ENCODE data around the gene AKAP5.

GRCh38 chr14:64463195-64463594, 2.1 kb upstream of the AKAP5 start:
- no peak for TF ChIP-seq CTCF (IDR thresholded peaks at IDR 0.05)
- no peak for TF ChIP-seq ZFX (IDR thresholded peaks at IDR 0.05; ENCODE audit: borderline replicate concordance)
